HCT116 (cell line): ENCODE results near the gene TRDN. TPM values are rescaled to one million over a fixed set of nuclear protein-coding genes. Genes with fewer than 3 reads are reported as not detected.
"Not testable (repeated sequence)": the region's sequence is repeated elsewhere in the genome, so short reads cannot be mapped to it uniquely, and the experiment has no call there.

Experiments used
- ATAC-seq: fragments of 200-7000 bp; cut with Tn5 transposase; 2 replicates; pipeline ENCODE4 v1.9.1; 2020; ENCODE audit warnings: mild to moderate bottlenecking, moderate library complexity
- BruUV-seq: library from RNA; stranded (reverse); fragments of 400-500 nt; replicated peaks from 2 replicates; lab custom pipeline; 2021; lab: Mats Ljungman, UMichigan
- CTCF ChIA-PET: fragments of 300-600 bp; sonication (Branson Sonifier 250); formaldehyde crosslinking; loops from one replicate; lab custom pipeline; 2021; ENCODE audit warnings: antibody characterized with exemption; lab: Charles Lee
- POLR2A ChIA-PET: fragments of 300-600, 350-600 bp; sonication (Branson Sonifier 250); formaldehyde crosslinking; loops from one replicate; lab custom pipeline; 2021; ENCODE audit warnings: antibody characterized with exemption; lab: Charles Lee
- RAD21 ChIA-PET, 2 experiments: fragments of 300-600 bp; sonication (Branson Sonifier 250); formaldehyde crosslinking; loops; one replicate each; lab custom pipeline; 2023; ENCODE audit warnings: low total read pairs in 2 of 2; ENCODE audit not compliant: uncharacterized antibody in 2 of 2, unreplicated experiment in 2 of 2, low non-redundant PET in 1 of 2; lab: Charles Lee
- DNase-seq: peaks from one replicate; pipeline ENCODE4 v3.0.0-alpha.2; 2010; ENCODE audit warnings: low read depth, low spot score
- H2AFZ ChIP-seq: fragments of 200-600 bp; shearing (Covaris generic), sonication (generic); 2 replicates; pipeline ENCODE4 v1.6.1; 2017; ENCODE audit warnings: low read depth, mixed run types, mixed read lengths, antibody characterized with exemption, low read length; ENCODE audit not compliant: poor library complexity, severe bottlenecking
- H3K27ac ChIP-seq: 2 replicates; pipeline ENCODE4 v1.5.1; 2012; ENCODE audit warnings: low read depth, low read length
- H3K27me3 ChIP-seq: fragments of 200-600 bp; sonication (generic); 2 replicates; pipeline ENCODE4 v1.6.1; 2016; ENCODE audit warnings: mixed run types, low read length, mixed read lengths; ENCODE audit not compliant: insufficient read depth
- H3K36me3 ChIP-seq, 2 experiments: fragments of 200-500 bp in 1 of 2; fragments of 200-600 bp in 1 of 2; sonication (Bioruptor generic) in 1 of 2; sonication (generic) in 1 of 2; 2 replicates each; pipeline versions ENCODE4 v1.5.1 to v1.6.1; 2014 to 2016; ENCODE audit warnings: low read length in 2 of 2, inconsistent platforms in 1 of 2, mixed read lengths in 1 of 2, mixed run types in 1 of 2; ENCODE audit not compliant: insufficient read depth in 2 of 2, control insufficient read depth in 1 of 2
- H3K4me1 ChIP-seq, 2 experiments: fragments of 200-600 bp in 1 of 2; sonication (generic) in 1 of 2; 2 replicates each; pipeline versions ENCODE4 v1.5.1 to v1.6.1; 2012 to 2017; ENCODE audit warnings: low read length in 2 of 2, inconsistent platforms in 1 of 2, mild to moderate bottlenecking in 1 of 2, mixed read lengths in 1 of 2, mixed run types in 1 of 2, moderate library complexity in 1 of 2; ENCODE audit not compliant: insufficient read depth in 2 of 2, control insufficient read depth in 1 of 2
- H3K4me2 ChIP-seq: fragments of 200-600 bp; sonication (generic); 2 replicates; pipeline ENCODE4 v1.6.1; 2017; ENCODE audit warnings: mixed run types, low read length, mixed read lengths
- H3K4me3 ChIP-seq, 2 experiments: fragments of 200-600 bp in 1 of 2; sonication (generic) in 1 of 2; replicated peaks in 1 of 2; 2 replicates each; pipeline ENCODE4 v1.5.1; 2011 to 2016; ENCODE audit warnings: low read length in 2 of 2, control low read depth in 1 of 2, low read depth in 1 of 2, mild to moderate bottlenecking in 1 of 2, mixed read lengths in 1 of 2, mixed run types in 1 of 2
- H3K79me2 ChIP-seq: fragments of 200-600 bp; sonication (generic); 2 replicates; pipeline ENCODE4 v1.6.1; 2017; ENCODE audit warnings: mild to moderate bottlenecking, mixed run types, low read length, moderate library complexity, mixed read lengths; ENCODE audit not compliant: insufficient read depth
- H3K9ac ChIP-seq: fragments of 200-600 bp; sonication (generic); 2 replicates; pipeline ENCODE4 v1.6.1; 2016; ENCODE audit warnings: low read length, mixed read lengths
- H3K9me2 ChIP-seq: fragments of 200-600 bp; sonication (generic), shearing (Covaris generic); 2 replicates; pipeline ENCODE4 v1.6.1; 2017; ENCODE audit warnings: mixed run types, mild to moderate bottlenecking, moderate library complexity; ENCODE audit not compliant: insufficient read depth
- H3K9me3 ChIP-seq, 2 experiments: fragments of 200-500 bp in 1 of 2; fragments of 200-600 bp in 1 of 2; sonication (Bioruptor generic) in 1 of 2; sonication (generic) in 1 of 2; 2 replicates each; pipeline ENCODE4 v1.6.1; 2014 to 2017; ENCODE audit warnings: low read length in 2 of 2, mixed read lengths in 2 of 2, inconsistent platforms in 1 of 2, low read depth in 1 of 2, mild to moderate bottlenecking in 1 of 2, mixed run types in 1 of 2, moderate library complexity in 1 of 2; ENCODE audit not compliant: control insufficient read depth in 1 of 2, insufficient read depth in 1 of 2
- H4K20me1 ChIP-seq: fragments of 200-600 bp; sonication (generic), shearing (Covaris generic); 2 replicates; pipeline ENCODE4 v1.6.1; 2017; ENCODE audit warnings: mixed run types, mild to moderate bottlenecking, moderate library complexity; ENCODE audit not compliant: insufficient read depth
- ELF1 ChIP-seq: IDR thresholded peaks from 2 replicates; pipeline ENCODE4 v1.6.1; 2012; ENCODE audit warnings: low read depth, borderline replicate concordance
- EZH2 ChIP-seq: fragments of 200-600 bp; sonication (generic); IDR thresholded peaks from 2 replicates; pipeline ENCODE4 v1.6.1; 2017; ENCODE audit warnings: antibody characterized with exemption, mixed run types
- POLR2A ChIP-seq: IDR thresholded peaks from 2 replicates; pipeline ENCODE4 v1.7.0; 2011; ENCODE audit warnings: borderline replicate concordance; ENCODE audit not compliant: insufficient read depth, insufficient read length; ENCODE audit errors: extremely low read depth
- REST ChIP-seq: IDR thresholded peaks from 2 replicates; pipeline ENCODE4 v1.6.1; 2012; ENCODE audit warnings: low read depth
- ZFX ChIP-seq: fragments of 450-650 bp; IDR thresholded peaks from 2 replicates; pipeline ENCODE4 v1.6.1; 2017
- ZNF274 ChIP-seq: fragments of 200-500 bp; sonication (Bioruptor generic); IDR thresholded peaks from 2 replicates; pipeline ENCODE4 v1.6.1; 2014; ENCODE audit warnings: mild to moderate bottlenecking, low read depth, low read length, inconsistent platforms
- intact Hi-C: fragments of 100-400 bp; cut with micrococcal nuclease; formaldehyde crosslinking; loops from 2 replicates; pipeline ENCODE4 v1.10.0; 2022
- total RNA-seq: library from RNA; stranded (reverse); gene quantifications from one replicate; pipeline ENCODE4 v1.2.1, GENCODE V29; 2021; ENCODE audit not compliant: unreplicated experiment

Gene TRDN
- total RNA-seq, 1 experiment from 2014 or later = not detected

GRCh38 chr6:123472025-123472702, 164.6 kb downstream of the TRDN start:
- H3K4me1 ChIP-seq, H4K20me1 ChIP-seq, POLR2A ChIA-PET, H3K36me3 ChIP-seq, ATAC-seq, RAD21 ChIA-PET, BruUV-seq, H3K9ac ChIP-seq, CTCF ChIA-PET, H2AFZ ChIP-seq, H3K27me3 ChIP-seq, H3K4me3 ChIP-seq, H3K27ac ChIP-seq, H3K4me2 ChIP-seq, intact Hi-C loops, DNase-seq, H3K9me2 ChIP-seq, H3K9me3 ChIP-seq, H3K79me2 ChIP-seq: not testable (repeated sequence)

- no TSS peak for BruUV-seq
- no peak overlapping the region for H3K27ac ChIP-seq
- no peak overlapping the region for H3K4me2 ChIP-seq
- no peak overlapping the region for H2AFZ ChIP-seq
- no peak overlapping the region for H3K4me3 ChIP-seq
- CTCF ChIA-PET = no interaction called here
- no peaks in the 10 kb centered on the region for H3K9me2 ChIP-seq
- POLR2A ChIA-PET = no interaction called here
- no peaks in the 10 kb centered on the region for H3K9me3 ChIP-seq
- 0 out of 2 replicates have a peak, but pooled peaks cover 10% of the 10 kb centered on the region for H3K27me3 ChIP-seq
- DNase-seq (no peak), ATAC-seq (no peak)
- no peaks in the 10 kb centered on the region for H3K36me3 ChIP-seq
- no peaks in the 10 kb centered on the region for H4K20me1 ChIP-seq
- intact Hi-C loops = no loop called here
- RAD21 ChIA-PET = no interaction called here
- no peaks in the 10 kb centered on the region for H3K79me2 ChIP-seq
- H3K9ac ChIP-seq = no peak overlapping the region
- TF ChIP-seq ELF1 (no peak), ZNF274 (no peak), POLR2A (no peak), REST (no peak), ZFX (no peak), EZH2 (no peak)
- no peaks in the 10 kb centered on the region for H3K4me1 ChIP-seq
Observed at GRCh38 chr6:123467392-123467791, 169.4 kb downstream of the TRDN start.
